ENCODE results near the gene EPS8L2. TPM values are rescaled to one million over a fixed set of nuclear protein-coding genes. Genes with fewer than 3 reads are reported as not detected.

Gene EPS8L2
- total and polyA plus RNA-seq, 2 donors (not counting 1 experiment from before 2014, with no cell fraction given) = 13.9 to 22.7 TPM

GRCh38 chr11:721741-722345 lies 15.8 kb downstream of the EPS8L2 start:
- H3K9me3 Mint-ChIP-seq (ENCODE audit: insufficient read depth) = no peaks in the 10 kb centered on the region
- ChIA-PET CTCF (interaction anchor here (0.6 to 8.2 kb wide), 10 partner anchors 17 to 186 kb away, joined by 3 to 104 read pairs (median 4); partner anchors contain the start of genes DEAF1, HRAS, IRF7 and TMEM80), POLR2A (interaction anchor here (0.6 to 8.2 kb wide), 8 partner anchors 11 to 167 kb away, joined by 3 to 105 read pairs (median 6); partner anchors contain the start of genes DEAF1, PHRF1, RPLP2 and TMEM80)
- peak overlapping the region; percentile 90 for H3K4me3 Mint-ChIP-seq
- Histone ChIP-seq H3K9me3 (ENCODE audit: control extremely low read depth in 1 of 3, control insufficient read depth in 2 of 3, insufficient read depth in 1 of 3, low read length in 2 of 3) (no peaks in the 10 kb centered on the region), H3K9ac (ENCODE audit: low read length) (peak overlapping the region; percentile 74), H3K79me2 (ENCODE audit: control insufficient read depth, insufficient read depth, low read length) (no peaks in the 10 kb centered on the region), H4K20me1 (ENCODE audit: control insufficient read depth, insufficient read depth, low read length, poor library complexity, severe bottlenecking) (no peaks in the 10 kb centered on the region), H3K4me2 (replicated peaks; ENCODE audit: low read depth, low read length, poor library complexity, severe bottlenecking) (peak overlapping the region; percentile 99), H3K36me3 (replicated peaks in 1 of 2; ENCODE audit: control extremely low read depth in 1 of 2, control insufficient read depth in 1 of 2, extremely low read depth in 1 of 2, insufficient read depth in 2 of 2, low read length in 1 of 2) (no peaks in the 10 kb centered on the region), H3K4me3 (ENCODE audit: control extremely low read depth in 1 of 5, extremely low read depth in 1 of 5, insufficient read depth in 1 of 5, low read depth in 2 of 5, low read length in 4 of 5) (peak overlapping the region in 4 of 5 experiments; percentile 40 to 65 (median 51)), H3K4me1 (ENCODE audit: control insufficient read depth in 2 of 2, insufficient read depth in 2 of 2, low read length in 2 of 2) (peaks cover 28 to 42% of the 10 kb centered on the region in 2 donors), H2AFZ (ENCODE audit: insufficient read depth, low read depth, low read length, poor library complexity, severe bottlenecking) (peak overlapping the region; percentile 80), H3K27me3 (replicated peaks in 1 of 4; ENCODE audit: control extremely low read depth in 1 of 4, control insufficient read depth in 3 of 4, insufficient read depth in 4 of 4, low read length in 3 of 4) (peaks cover 0 to 33% (median 4%) of the 10 kb centered on the region in 4 experiments), H3K27ac (ENCODE audit: low read length in 2 of 2) (peak overlapping the region in 1 of 2 donors; percentile 59)
- WGBS (ENCODE audit: insufficient coverage) = 3% methylated on average over 32 of the region's 33 CpGs
- TF ChIP-seq EZH2 (IDR thresholded peaks at IDR 0.05; ENCODE audit: borderline replicate concordance, insufficient read depth, low read depth, low read length, poor library complexity, severe bottlenecking) (no peak), CTCF (IDR thresholded peaks at IDR 0.05) (no peak)
- ATAC-seq (ENCODE audit: low read depth) (peak; percentile 79), DNase-seq (peak; percentile 86)
- H3K4me1 Mint-ChIP-seq = peaks cover 33% of the 10 kb centered on the region
- H3K27ac Mint-ChIP-seq = peak overlapping the region; percentile 81
- H3K27me3 Mint-ChIP-seq = peaks cover 8% of the 10 kb centered on the region
- intact Hi-C loops (cut with micrococcal nuclease) = loop anchor here (5.0 to 10.0 kb wide), 2 partner anchors 107 to 185 kb away; partner anchors contain the start of genes HRAS, IRF7 and LRRC56
